ENCODE results near the gene ELF5. TPM values are rescaled to one million over a fixed set of nuclear protein-coding genes. Genes with fewer than 3 reads are reported as not detected.

ELF5 gene
- total RNA-seq, 1 experiment from 2014 or later = 0.11 TPM

- Histone ChIP-seq H3K9me2 (replicated peaks; ENCODE audit: low read length) (no peaks in the 10 kb centered on the region), H3F3A (ENCODE audit: low read length, unreplicated experiment) (no peaks in the 10 kb centered on the region), H3K79me2 (ENCODE audit: low read length) (no peaks in the 10 kb centered on the region), H4K20me1 (ENCODE audit: low read length) (no peaks in the 10 kb centered on the region), H3K9ac (ENCODE audit: low read length) (no peak overlapping the region), H3K4me2 (ENCODE audit: low read length) (no peak overlapping the region), H3K27ac (ENCODE audit: low read length) (no peak overlapping the region), H3K4me1 (ENCODE audit: insufficient read depth, low read length) (no peaks in the 10 kb centered on the region), H3K36me3 (ENCODE audit: low read depth, low read length) (no peaks in the 10 kb centered on the region), H3K9me3 (ENCODE audit: low read length) (no peaks in the 10 kb centered on the region), H3K27me3 (ENCODE audit: low read length) (no peaks in the 10 kb centered on the region), H3K4me3 (ENCODE audit: low read length) (no peak overlapping the region), H2AFZ (ENCODE audit: low read length) (no peak overlapping the region)
- TF ChIP-seq, protein P1, sequence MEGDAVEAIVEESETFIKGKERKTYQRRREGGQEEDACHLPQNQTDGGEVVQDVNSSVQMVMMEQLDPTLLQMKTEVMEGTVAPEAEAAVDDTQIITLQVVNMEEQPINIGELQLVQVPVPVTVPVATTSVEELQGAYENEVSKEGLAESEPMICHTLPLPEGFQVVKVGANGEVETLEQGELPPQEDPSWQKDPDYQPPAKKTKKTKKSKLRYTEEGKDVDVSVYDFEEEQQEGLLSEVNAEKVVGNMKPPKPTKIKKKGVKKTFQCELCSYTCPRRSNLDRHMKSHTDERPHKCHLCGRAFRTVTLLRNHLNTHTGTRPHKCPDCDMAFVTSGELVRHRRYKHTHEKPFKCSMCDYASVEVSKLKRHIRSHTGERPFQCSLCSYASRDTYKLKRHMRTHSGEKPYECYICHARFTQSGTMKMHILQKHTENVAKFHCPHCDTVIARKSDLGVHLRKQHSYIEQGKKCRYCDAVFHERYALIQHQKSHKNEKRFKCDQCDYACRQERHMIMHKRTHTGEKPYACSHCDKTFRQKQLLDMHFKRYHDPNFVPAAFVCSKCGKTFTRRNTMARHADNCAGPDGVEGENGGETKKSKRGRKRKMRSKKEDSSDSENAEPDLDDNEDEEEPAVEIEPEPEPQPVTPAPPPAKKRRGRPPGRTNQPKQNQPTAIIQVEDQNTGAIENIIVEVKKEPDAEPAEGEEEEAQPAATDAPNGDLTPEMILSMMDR (conservative IDR thresholded peaks at IDR 0.05; ENCODE audit: low read depth, low read length) = no peak
- TF ChIP-seq EZH2phosphoT487 (IDR thresholded peaks at IDR 0.05; ENCODE audit: borderline replicate concordance, low read length) (no peak), EZH2 (IDR thresholded peaks at IDR 0.05; ENCODE audit: low read length, unreplicated experiment) (no peak)
- intact Hi-C loops (cut with micrococcal nuclease) = no loop called here
- BruUV-seq (replicated peaks) = no TSS peak
- ChIA-PET POLR2A (ENCODE audit: unreplicated experiment) (no interaction called here), CTCF (no interaction called here)
- no peak for ATAC-seq
- no peak for DNase-seq
Measured at GRCh38 chr11:34523053-34523452, 9.5 kb upstream of the ELF5 start.

GRCh38 chr11:34522188-34522587, 8.6 kb upstream of the ELF5 start:
- intact Hi-C loops (cut with micrococcal nuclease) = no loop called here
- no peaks in the 10 kb centered on the region for H3K9me3 ChIP-seq (ENCODE audit: low read length)
- H3K79me2 ChIP-seq (ENCODE audit: low read length) = no peaks in the 10 kb centered on the region
- ATAC-seq (no peak), DNase-seq (no peak)
- no peak overlapping the region for H3K4me2 ChIP-seq (ENCODE audit: low read length)
- H3K4me3 ChIP-seq (ENCODE audit: low read length) = no peak overlapping the region
- no peaks in the 10 kb centered on the region for H3K27me3 ChIP-seq (ENCODE audit: low read length)
- POLR2A ChIA-PET (ENCODE audit: unreplicated experiment) = no interaction called here
- H3F3A ChIP-seq (ENCODE audit: low read length, unreplicated experiment) = no peaks in the 10 kb centered on the region
- no peak overlapping the region for H2AFZ ChIP-seq (ENCODE audit: low read length)
- H4K20me1 ChIP-seq (ENCODE audit: low read length) = no peaks in the 10 kb centered on the region
- H3K4me1 ChIP-seq (ENCODE audit: insufficient read depth, low read length) = no peaks in the 10 kb centered on the region
- no TSS peak for BruUV-seq (replicated peaks)
- no peaks in the 10 kb centered on the region for H3K36me3 ChIP-seq (ENCODE audit: low read depth, low read length)
- no peak overlapping the region for H3K27ac ChIP-seq (ENCODE audit: low read length)
- CTCF ChIA-PET = no interaction called here
- no peaks in the 10 kb centered on the region for H3K9me2 ChIP-seq (replicated peaks; ENCODE audit: low read length)
- TF ChIP-seq EZH2phosphoT487 (IDR thresholded peaks at IDR 0.05; ENCODE audit: borderline replicate concordance, low read length) (no peak), EZH2 (IDR thresholded peaks at IDR 0.05; ENCODE audit: low read length, unreplicated experiment) (no peak)
- TF ChIP-seq, protein P1 (conservative IDR thresholded peaks at IDR 0.05; ENCODE audit: low read depth, low read length) = no peak
- H3K9ac ChIP-seq (ENCODE audit: low read length) = no peak overlapping the region

DNA sequence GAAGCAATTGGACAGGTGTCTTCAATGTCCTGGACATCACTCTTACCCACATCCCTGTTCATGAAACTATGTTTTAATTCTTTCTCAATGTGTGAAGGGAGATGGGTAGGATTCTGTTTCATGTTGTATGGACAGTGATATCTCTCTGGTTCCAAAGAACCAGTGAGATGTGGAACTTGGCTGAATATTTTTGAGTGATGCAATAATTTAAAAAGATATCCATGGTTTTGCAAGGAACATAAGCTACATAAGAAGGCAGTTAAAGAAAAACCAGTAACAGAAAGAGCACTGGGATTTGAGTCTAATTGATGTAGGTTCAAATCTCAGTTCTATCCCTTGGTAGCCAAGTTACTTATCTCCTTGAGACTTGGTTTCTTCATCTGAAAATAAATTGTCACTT, 7.7 kb upstream of the ELF5 start:
- ATAC-seq (no peak), DNase-seq (no peak)
- Histone ChIP-seq H3K4me1 (ENCODE audit: insufficient read depth, low read length) (no peaks in the 10 kb centered on the region), H3K27ac (ENCODE audit: low read length) (no peak overlapping the region), H3F3A (ENCODE audit: low read length, unreplicated experiment) (no peaks in the 10 kb centered on the region), H3K9me2 (replicated peaks; ENCODE audit: low read length) (no peaks in the 10 kb centered on the region), H4K20me1 (ENCODE audit: low read length) (no peaks in the 10 kb centered on the region), H3K27me3 (ENCODE audit: low read length) (no peaks in the 10 kb centered on the region), H3K4me2 (ENCODE audit: low read length) (no peak overlapping the region), H3K4me3 (ENCODE audit: low read length) (no peak overlapping the region), H3K9ac (ENCODE audit: low read length) (no peak overlapping the region), H2AFZ (ENCODE audit: low read length) (no peak overlapping the region), H3K9me3 (ENCODE audit: low read length) (no peaks in the 10 kb centered on the region), H3K36me3 (ENCODE audit: low read depth, low read length) (no peaks in the 10 kb centered on the region), H3K79me2 (ENCODE audit: low read length) (no peaks in the 10 kb centered on the region)
- no peak for TF ChIP-seq EZH2 (IDR thresholded peaks at IDR 0.05; ENCODE audit: low read length, unreplicated experiment)
- no peak for TF ChIP-seq EZH2phosphoT487 (IDR thresholded peaks at IDR 0.05; ENCODE audit: borderline replicate concordance, low read length)
- TF ChIP-seq, protein P1 (conservative IDR thresholded peaks at IDR 0.05; ENCODE audit: low read depth, low read length) = no peak
- POLR2A ChIA-PET (ENCODE audit: unreplicated experiment) = no interaction called here
- intact Hi-C loops (cut with micrococcal nuclease) = no loop called here
- CTCF ChIA-PET = no interaction called here
- no TSS peak for BruUV-seq (replicated peaks)
